ENCODE results near the gene BIRC7.
"Not testable (repeated sequence)": the region's sequence is repeated elsewhere in the genome, so short reads cannot be mapped to it uniquely, and the experiment has no call there.

Gene BIRC7

GRCh38 chr20:63206878-63207277 is 28.8 kb upstream of the BIRC7 start:
- no peak for DNase-seq (ENCODE audit: low read depth in 4 of 4, low spot score in 1 of 4)

- no peak for DNase-seq (ENCODE audit: low read depth in 4 of 4, low spot score in 1 of 4)
Measured at GRCh38 chr20:63208346-63208909, 27.3 kb upstream of the BIRC7 start.

GRCh38 chr20:63210011-63210605 is 25.6 kb upstream of the BIRC7 start:
- DNase-seq (ENCODE audit: low read depth in 4 of 4, low spot score in 1 of 4) = no peak

GRCh38 chr20:63212393-63212730 is 23.3 kb upstream of the BIRC7 start:
- DNase-seq (ENCODE audit: low read depth in 4 of 4, low spot score in 1 of 4) = no peak

GRCh38 chr20:63212792-63213191 is 22.9 kb upstream of the BIRC7 start:
- no peak for DNase-seq (ENCODE audit: low read depth in 4 of 4, low spot score in 1 of 4)

- DNase-seq (ENCODE audit: low read depth in 4 of 4, low spot score in 1 of 4) = no peak
Measured at GRCh38 chr20:63214514-63214913, 21.2 kb upstream of the BIRC7 start.

GRCh38 chr20:63215101-63216040 is 20.3 kb upstream of the BIRC7 start:
- DNase-seq (ENCODE audit: low read depth in 4 of 4, low spot score in 1 of 4) = peak in 1 of 4 experiments; percentile 3

- DNase-seq (ENCODE audit: low read depth in 4 of 4, low spot score in 1 of 4) = peak; percentile 84 to 94 (median 90)
Measured at GRCh38 chr20:63216041-63216848, 19.5 kb upstream of the BIRC7 start, which contains the start of gene YTHDF1. Gene YTHDF1 (minus strand): TSS chr20:63216131. CDS start chr20:63215892, 239 bp downstream.

GRCh38 chr20:63216849-63217471 is 18.7 kb upstream of the BIRC7 start:
- DNase-seq (ENCODE audit: low read depth in 4 of 4, low spot score in 1 of 4) = no peak

- DNase-seq (ENCODE audit: low read depth in 4 of 4, low spot score in 1 of 4) = no peak
Measured at GRCh38 chr20:63217706-63218105, 18.0 kb upstream of the BIRC7 start.

- no peak for DNase-seq (ENCODE audit: low read depth in 4 of 4, low spot score in 1 of 4)
Measured at GRCh38 chr20:63218701-63219446, 16.8 kb upstream of the BIRC7 start.

GRCh38 chr20:63219447-63219821 is 16.3 kb upstream of the BIRC7 start:
- DNase-seq (ENCODE audit: low read depth in 4 of 4, low spot score in 1 of 4) = no peak

- DNase-seq (ENCODE audit: low read depth in 4 of 4, low spot score in 1 of 4) = no peak
Measured at GRCh38 chr20:63219866-63220521, 15.7 kb upstream of the BIRC7 start.

- no peak for DNase-seq (ENCODE audit: low read depth in 4 of 4, low spot score in 1 of 4)
Measured at GRCh38 chr20:63220696-63221399, 14.9 kb upstream of the BIRC7 start.

GRCh38 chr20:63221400-63222053 is 14.2 kb upstream of the BIRC7 start:
- not testable (repeated sequence) for DNase-seq (ENCODE audit: low read depth in 4 of 4, low spot score in 1 of 4)

- DNase-seq (ENCODE audit: low read depth in 4 of 4, low spot score in 1 of 4) = no peak
Measured at GRCh38 chr20:63222541-63222940, 13.2 kb upstream of the BIRC7 start.

GRCh38 chr20:63223121-63223825 is 12.4 kb upstream of the BIRC7 start:
- peak in 3 of 4 experiments; percentile 12 to 19 (median 16) for DNase-seq (ENCODE audit: low read depth in 4 of 4, low spot score in 1 of 4)

- DNase-seq (ENCODE audit: low read depth in 4 of 4, low spot score in 1 of 4) = no peak
Measured at GRCh38 chr20:63223826-63224207, 11.9 kb upstream of the BIRC7 start.
